Uterus (tissue), 2 donors: ENCODE measurements around the gene OPRL1.

Source experiments
- POLR2A ChIP-seq, 2 donors: fragments of 450-650 bp; IDR thresholded peaks; one replicate each; pipeline ENCODE4 v1.6.1; 2016; ENCODE audit warnings: antibody characterized with exemption in 2 of 2, mild to moderate bottlenecking in 1 of 2, moderate library complexity in 1 of 2
- TF ChIP-seq, protein P1 (sequence below), 4 experiments: fragments of 200-600 bp in 2 of 4; fragments of 450-650 bp in 2 of 4; sonication (generic) in 2 of 4; IDR thresholded peaks; one replicate each; pipeline ENCODE4 v1.5.1; 2016 to 2019; ENCODE audit warnings: antibody characterized with exemption in 4 of 4, mild to moderate bottlenecking in 2 of 4, moderate library complexity in 1 of 4

DNA sequence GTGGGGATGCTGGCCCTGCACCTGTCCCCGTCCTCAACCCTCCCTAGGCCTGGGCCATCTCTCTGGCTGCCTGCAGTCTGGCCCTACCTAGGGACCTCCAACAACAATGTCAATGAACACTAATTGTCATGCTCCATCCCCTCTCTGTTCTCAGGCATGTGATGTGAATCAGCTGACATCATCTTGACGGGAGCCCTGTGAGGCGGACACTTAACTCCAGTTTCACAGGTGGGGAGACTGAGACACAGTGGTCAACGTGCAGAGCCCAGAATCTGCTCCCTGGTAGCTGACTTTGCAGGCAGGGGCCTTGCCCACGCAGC, 17.6 kb upstream of the OPRL1 start:
- TF ChIP-seq, protein P1, sequence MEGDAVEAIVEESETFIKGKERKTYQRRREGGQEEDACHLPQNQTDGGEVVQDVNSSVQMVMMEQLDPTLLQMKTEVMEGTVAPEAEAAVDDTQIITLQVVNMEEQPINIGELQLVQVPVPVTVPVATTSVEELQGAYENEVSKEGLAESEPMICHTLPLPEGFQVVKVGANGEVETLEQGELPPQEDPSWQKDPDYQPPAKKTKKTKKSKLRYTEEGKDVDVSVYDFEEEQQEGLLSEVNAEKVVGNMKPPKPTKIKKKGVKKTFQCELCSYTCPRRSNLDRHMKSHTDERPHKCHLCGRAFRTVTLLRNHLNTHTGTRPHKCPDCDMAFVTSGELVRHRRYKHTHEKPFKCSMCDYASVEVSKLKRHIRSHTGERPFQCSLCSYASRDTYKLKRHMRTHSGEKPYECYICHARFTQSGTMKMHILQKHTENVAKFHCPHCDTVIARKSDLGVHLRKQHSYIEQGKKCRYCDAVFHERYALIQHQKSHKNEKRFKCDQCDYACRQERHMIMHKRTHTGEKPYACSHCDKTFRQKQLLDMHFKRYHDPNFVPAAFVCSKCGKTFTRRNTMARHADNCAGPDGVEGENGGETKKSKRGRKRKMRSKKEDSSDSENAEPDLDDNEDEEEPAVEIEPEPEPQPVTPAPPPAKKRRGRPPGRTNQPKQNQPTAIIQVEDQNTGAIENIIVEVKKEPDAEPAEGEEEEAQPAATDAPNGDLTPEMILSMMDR (IDR thresholded peaks at IDR 0.05) = no peak
- TF ChIP-seq POLR2A (IDR thresholded peaks at IDR 0.05) = no peak
